Right lobe of liver (tissue), 4 donors: Measurements from ENCODE around the gene STK10.

Source experiments
- CTCF ChIP-seq, 4 donors: fragments of 200-600 bp in 3 of 4; fragments of 450-650 bp in 1 of 4; IDR thresholded peaks; one replicate each; pipeline versions ENCODE4 v1.5.1 to v1.8.0; 2016 to 2022; ENCODE audit warnings: antibody characterized with exemption in 4 of 4, mild to moderate bottlenecking in 2 of 4
- POLR2A ChIP-seq: fragments of 450-650 bp; IDR thresholded peaks from one replicate; pipeline ENCODE4 v1.6.1; 2017; ENCODE audit warnings: antibody characterized with exemption, mild to moderate bottlenecking
- donor health status: DM: no; HTN: no; CAD: no.
- donor health status: DM: no; HTN: no; CAD: no.
- donor health status: DM: no; HTN: yes; CAD: no.

GRCh38 chr5:172007175-172008110 lies 180.6 kb downstream of the STK10 start:
- TF ChIP-seq CTCF (IDR thresholded peaks at IDR 0.05) (no peak), POLR2A (no peak)
